IMR-90 (cell line): ENCODE measurements around the gene NPAS1. TPM values are rescaled to one million over a fixed set of nuclear protein-coding genes. Genes with fewer than 3 reads are reported as not detected.

ENCODE experiments used
- ATAC-seq: fragments of 200-7000 bp; cut with Tn5 transposase; 2 replicates; pipeline ENCODE4 v1.9.1; 2020; ENCODE audit warnings: low read depth, mild to moderate bottlenecking, moderate library complexity
- BruUV-seq: library from RNA; stranded (reverse); fragments of 400-500 nt; replicated peaks from 2 replicates; lab custom pipeline; 2021; lab: Mats Ljungman, UMichigan
- CTCF ChIA-PET: fragments of 300-600 bp; formaldehyde crosslinking; extraction: SDS; loops from one replicate; lab custom pipeline; 2021; ENCODE audit warnings: antibody characterized with exemption; lab: Yijun Ruan, JAX
- POLR2A ChIA-PET: fragments of 300-600 bp; sonication (Branson Sonifier 250); formaldehyde crosslinking; loops from one replicate; lab custom pipeline; 2022; ENCODE audit warnings: antibody characterized with exemption; ENCODE audit not compliant: unreplicated experiment; lab: Charles Lee
- DNase-seq: peaks from one replicate; pipeline ENCODE4 v3.0.0; 2013
- H2AFZ ChIP-seq: replicated peaks from 2 replicates; pipeline ENCODE3; 2013; ENCODE audit warnings: low read length, mild to moderate bottlenecking; ENCODE audit not compliant: poor library complexity
- H2AK5ac ChIP-seq: 2 replicates; pipeline ENCODE4 v1.6.1; 2013; ENCODE audit warnings: low read depth, low read length, inconsistent platforms
- H2AK9ac ChIP-seq: replicated peaks from 2 replicates; pipeline ENCODE3; 2013; ENCODE audit warnings: mild to moderate bottlenecking, low read depth, low read length, moderate library complexity; ENCODE audit not compliant: poor library complexity
- H2BK120ac ChIP-seq: 2 replicates; pipeline ENCODE4 v1.6.1; 2013; ENCODE audit warnings: low read depth, low read length, inconsistent platforms
- H2BK15ac ChIP-seq: 3 replicates; pipeline ENCODE4 v1.6.1; 2013; ENCODE audit warnings: low read depth, low read length, inconsistent platforms
- H2BK20ac ChIP-seq: 2 replicates; pipeline ENCODE4 v1.6.1; 2013; ENCODE audit warnings: low read depth, mild to moderate bottlenecking, inconsistent platforms, low read length, moderate library complexity
- H2BK5ac ChIP-seq: 2 replicates; pipeline ENCODE4 v1.6.1; 2013; ENCODE audit warnings: mild to moderate bottlenecking, low read depth, low read length, inconsistent platforms; ENCODE audit not compliant: poor library complexity, severe bottlenecking
- H3K14ac ChIP-seq: replicated peaks from 2 replicates; pipeline ENCODE4 v1.6.1; 2013; ENCODE audit warnings: low read depth, low read length, inconsistent platforms
- H3K18ac ChIP-seq: 2 replicates; pipeline ENCODE4 v1.6.1; 2013; ENCODE audit warnings: low read depth, low read length, control low read depth
- H3K23ac ChIP-seq: 2 replicates; pipeline ENCODE4 v1.6.1; 2013; ENCODE audit warnings: low read depth, low read length, inconsistent platforms
- H3K27ac ChIP-seq: 2 replicates; pipeline ENCODE4 v1.5.1; 2013; ENCODE audit warnings: mild to moderate bottlenecking, control low read depth, low read length; ENCODE audit not compliant: insufficient read depth
- H3K27me3 ChIP-seq: 2 replicates; pipeline ENCODE4 v1.6.1; 2013; ENCODE audit warnings: low read length; ENCODE audit not compliant: control insufficient read depth, insufficient read depth
- H3K36me3 ChIP-seq: 2 replicates; pipeline ENCODE4 v1.6.1; 2013; ENCODE audit warnings: low read length, mixed read lengths; ENCODE audit not compliant: control insufficient read depth, insufficient read depth
- H3K4ac ChIP-seq: 2 replicates; pipeline ENCODE4 v1.6.1; 2013; ENCODE audit warnings: low read depth, low read length, inconsistent platforms
- H3K4me1 ChIP-seq: 2 replicates; pipeline ENCODE4 v1.6.1; 2013; ENCODE audit warnings: low read length, mixed read lengths; ENCODE audit not compliant: control insufficient read depth, insufficient read depth
- H3K4me2 ChIP-seq: 2 replicates; pipeline ENCODE4 v1.6.1; 2013; ENCODE audit warnings: low read depth, mild to moderate bottlenecking, control low read depth, low read length, moderate library complexity
- H3K4me3 ChIP-seq: 2 replicates; pipeline ENCODE4 v1.5.1; 2013; ENCODE audit warnings: low read depth, mild to moderate bottlenecking, control low read depth, low read length, moderate library complexity; ENCODE audit not compliant: insufficient read depth
- H3K56ac ChIP-seq: 2 replicates; pipeline ENCODE4 v1.6.1; 2013; ENCODE audit warnings: low read length, inconsistent platforms; ENCODE audit not compliant: insufficient read depth; ENCODE audit errors: extremely low read depth
- H3K79me1 ChIP-seq, 2 experiments: 2 replicates each; pipeline ENCODE4 v1.6.1; 2013; ENCODE audit warnings: low read length in 2 of 2, inconsistent platforms in 1 of 2, low read depth in 1 of 2
- H3K9ac ChIP-seq: 2 replicates; pipeline ENCODE4 v1.6.1; 2013; ENCODE audit warnings: low read depth, low read length, control low read depth
- H3K9me1 ChIP-seq: 2 replicates; pipeline ENCODE4 v1.6.1; 2013; ENCODE audit warnings: low read length, inconsistent platforms; ENCODE audit not compliant: insufficient read depth
- H3K9me3 ChIP-seq: 2 replicates; pipeline ENCODE4 v1.6.1; 2013; ENCODE audit warnings: low read length; ENCODE audit not compliant: control insufficient read depth, insufficient read depth
- H4K20me1 ChIP-seq: 2 replicates; pipeline ENCODE4 v1.6.1; 2013; ENCODE audit warnings: low read length, inconsistent platforms; ENCODE audit not compliant: insufficient read depth
- H4K5ac ChIP-seq: 2 replicates; pipeline ENCODE4 v1.6.1; 2013; ENCODE audit warnings: mild to moderate bottlenecking, low read depth, low read length, control low read depth
- H4K8ac ChIP-seq, 2 experiments: 2 replicates each; pipeline ENCODE4 v1.6.1; 2013; ENCODE audit warnings: low read depth in 2 of 2, low read length in 2 of 2, control low read depth in 1 of 2, inconsistent platforms in 1 of 2
- H4K91ac ChIP-seq: 2 replicates; pipeline ENCODE4 v1.6.1; 2013; ENCODE audit warnings: low read depth, low read length, inconsistent platforms; ENCODE audit not compliant: insufficient read depth
- CEBPB ChIP-seq: IDR thresholded peaks from 2 replicates; pipeline ENCODE4 v1.6.1; 2012; ENCODE audit warnings: low read depth, low read length, improper control_type of control experiment
- CHD1 ChIP-seq: IDR thresholded peaks from 2 replicates; pipeline ENCODE4 v1.6.1; 2012; ENCODE audit warnings: low read depth, low read length, improper control_type of control experiment
- MAFK ChIP-seq: IDR thresholded peaks from 2 replicates; pipeline ENCODE4 v1.6.1; 2012; ENCODE audit warnings: low read depth, low read length, improper control_type of control experiment
- MAZ ChIP-seq: IDR thresholded peaks from 2 replicates; pipeline ENCODE4 v1.6.1; 2012; ENCODE audit warnings: low read depth, mild to moderate bottlenecking, low read length, improper control_type of control experiment, moderate library complexity, borderline replicate concordance
- MXI1 ChIP-seq: IDR thresholded peaks from 2 replicates; pipeline ENCODE4 v1.6.1; 2012; ENCODE audit warnings: low read depth, mild to moderate bottlenecking, low read length, moderate library complexity, borderline replicate concordance
- NFE2L2 ChIP-seq: fragments of 150-350 bp; IDR thresholded peaks from 2 replicates; pipeline ENCODE4 v1.6.1; 2016; ENCODE audit warnings: low read depth, mild to moderate bottlenecking, low read length
- POLR2A ChIP-seq: IDR thresholded peaks from 2 replicates; pipeline ENCODE4 v1.6.1; 2012; ENCODE audit warnings: mild to moderate bottlenecking, low read depth, low read length
- RAD21 ChIP-seq: IDR thresholded peaks from 2 replicates; pipeline ENCODE4 v1.6.1; 2012; ENCODE audit warnings: low read length, improper control_type of control experiment
- RCOR1 ChIP-seq: IDR thresholded peaks from 2 replicates; pipeline ENCODE4 v1.6.1; 2012; ENCODE audit warnings: mild to moderate bottlenecking, low read length, improper control_type of control experiment; ENCODE audit not compliant: insufficient replicate concordance
- RFX5 ChIP-seq: IDR thresholded peaks from 2 replicates; pipeline ENCODE4 v1.8.0; 2012; ENCODE audit warnings: low read depth, mild to moderate bottlenecking, low read length, moderate library complexity
- SMC3 ChIP-seq: fragments of 150-350 bp; IDR thresholded peaks from 2 replicates; pipeline ENCODE4 v1.6.1; 2016; ENCODE audit warnings: low read depth, mild to moderate bottlenecking, antibody characterized with exemption, low read length, moderate library complexity
- WGBS, 2 experiments: methylation state at CpG; one replicate each; pipeline versions ENCODE4 v1.1.5 to v1.1.7; 2013; ENCODE audit warnings: missing lambda C conversion rate in 2 of 2; ENCODE audit not compliant: insufficient read length in 1 of 2; ENCODE audit errors: extremely low coverage in 2 of 2; 5-methylcytosine and 5-hydroxymethylcytosine counted together
- dilution Hi-C: fragments of 300-500 bp; cut with HindIII; formaldehyde crosslinking; loops from one replicate; pipeline ENCODE4 v1.14.3; 2018; ENCODE audit warnings: low sequenced_read_pairs; ENCODE audit not compliant: unreplicated experiment
- in situ Hi-C: fragments of 300-500 bp; cut with MboI; formaldehyde crosslinking; loops from 3 replicates; pipeline ENCODE4 v1.14.3; 2019; ENCODE audit warnings: low sequenced_read_pairs, inconsistent platforms, mixed read lengths
- intact Hi-C: fragments of 100-400 bp; cut with micrococcal nuclease; formaldehyde crosslinking; loops from 2 replicates; pipeline ENCODE4 v1.10.0; 2022
- polyA plus RNA-seq, 3 experiments: library from polyadenylated mRNA; depleted of rRNA; stranded (reverse); fragments of >200 nt; gene quantifications; 2 replicates each; pipeline ENCODE4 v1.2.3, GENCODE V29; 2012; ENCODE audit warnings: low replicate concordance in 1 of 3
- total RNA-seq: library from RNA; depleted of rRNA; stranded (reverse); fragments of >200 nt; gene quantifications from 2 replicates; pipeline ENCODE4 v1.2.3, GENCODE V29; 2012
- TF ChIP-seq, protein P1 (sequence below): fragments of 150-350 bp; IDR thresholded peaks from 2 replicates; pipeline ENCODE4 v1.6.1; 2017; ENCODE audit warnings: mild to moderate bottlenecking, antibody characterized with exemption, low read length, low read depth
- TF ChIP-seq, protein P2 (sequence below): fragments of 150-350 bp; IDR thresholded peaks from 2 replicates; pipeline ENCODE4 v1.6.1; 2016; ENCODE audit warnings: low read depth, mild to moderate bottlenecking, low read length, moderate library complexity, borderline replicate concordance

The NPAS1 gene
- total and polyA plus RNA-seq, 2 of the 4 experiments (the other 2 are of a cell fraction), result 0.36 to 5.7 TPM

DNA sequence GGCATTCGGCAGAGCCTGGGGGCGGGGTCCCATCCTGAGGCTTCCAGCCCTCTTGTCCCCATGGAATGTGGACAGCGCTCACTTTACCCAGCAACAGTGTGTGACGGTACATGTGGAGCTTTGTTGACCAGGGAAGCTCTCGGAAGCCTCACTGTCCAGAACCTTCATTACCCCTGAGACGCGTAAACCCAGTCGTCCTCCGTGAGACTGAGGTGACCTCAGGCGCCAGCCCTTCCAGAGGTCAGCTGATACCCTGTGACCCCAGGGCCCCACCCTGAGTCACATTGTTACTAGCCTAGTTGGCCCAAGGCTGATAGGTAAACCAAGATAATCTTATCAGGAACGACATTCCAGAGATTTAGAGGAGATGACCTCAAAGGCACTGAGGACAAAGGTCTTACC lies 39.0 kb downstream of the NPAS1 start:
- WGBS, 2 experiments, result 58% methylated on average over 4 of the region's 11 CpGs; no CpG with 5 or more reads in 1 of the 2 experiments
- no peak overlapping the region for H4K91ac ChIP-seq
- no peak overlapping the region for H3K14ac ChIP-seq
- no peak overlapping the region for H3K4ac ChIP-seq
- no peak overlapping the region for H2BK15ac ChIP-seq
- dilution Hi-C loops, result no loop called here
- intact Hi-C loops, result no loop called here
- POLR2A ChIA-PET, result no interaction called here
- no peak overlapping the region for H2BK5ac ChIP-seq
- H3K18ac ChIP-seq, result no peak overlapping the region
- no peak overlapping the region for H2BK20ac ChIP-seq
- no peak overlapping the region for H3K27ac ChIP-seq
- no peak overlapping the region for H3K23ac ChIP-seq
- TF ChIP-seq RAD21 (no peak), POLR2A (no peak), CEBPB (no peak), MXI1 (no peak), NFE2L2 (no peak), RCOR1 (no peak), MAFK (no peak), MAZ (no peak), RFX5 (no peak), CHD1 (no peak), SMC3 (no peak)
- TF ChIP-seq, protein P1, sequence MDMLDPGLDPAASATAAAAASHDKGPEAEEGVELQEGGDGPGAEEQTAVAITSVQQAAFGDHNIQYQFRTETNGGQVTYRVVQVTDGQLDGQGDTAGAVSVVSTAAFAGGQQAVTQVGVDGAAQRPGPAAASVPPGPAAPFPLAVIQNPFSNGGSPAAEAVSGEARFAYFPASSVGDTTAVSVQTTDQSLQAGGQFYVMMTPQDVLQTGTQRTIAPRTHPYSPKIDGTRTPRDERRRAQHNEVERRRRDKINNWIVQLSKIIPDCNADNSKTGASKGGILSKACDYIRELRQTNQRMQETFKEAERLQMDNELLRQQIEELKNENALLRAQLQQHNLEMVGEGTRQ, result no peak
- TF ChIP-seq, protein P2, sequence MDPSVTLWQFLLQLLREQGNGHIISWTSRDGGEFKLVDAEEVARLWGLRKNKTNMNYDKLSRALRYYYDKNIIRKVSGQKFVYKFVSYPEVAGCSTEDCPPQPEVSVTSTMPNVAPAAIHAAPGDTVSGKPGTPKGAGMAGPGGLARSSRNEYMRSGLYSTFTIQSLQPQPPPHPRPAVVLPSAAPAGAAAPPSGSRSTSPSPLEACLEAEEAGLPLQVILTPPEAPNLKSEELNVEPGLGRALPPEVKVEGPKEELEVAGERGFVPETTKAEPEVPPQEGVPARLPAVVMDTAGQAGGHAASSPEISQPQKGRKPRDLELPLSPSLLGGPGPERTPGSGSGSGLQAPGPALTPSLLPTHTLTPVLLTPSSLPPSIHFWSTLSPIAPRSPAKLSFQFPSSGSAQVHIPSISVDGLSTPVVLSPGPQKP, result no peak
- no peak overlapping the region for H2BK120ac ChIP-seq
- H2AK9ac ChIP-seq, result peak overlapping the region; percentile 24
- H3K56ac ChIP-seq, result no peak overlapping the region
- H3K4me1 ChIP-seq, result peaks cover 8% of the 10 kb centered on the region; the same call in 1 of the 2 replicates
- no TSS peak for BruUV-seq
- no peak overlapping the region for H3K4me2 ChIP-seq
- H3K9me3 ChIP-seq, result no peaks in the 10 kb centered on the region
- H3K79me1 ChIP-seq, result no peaks in the 10 kb centered on the region
- no peak overlapping the region for H3K4me3 ChIP-seq
- CTCF ChIA-PET, result interaction anchor here (1.2 kb wide), 1 partner anchor 46 kb away, joined by 4 read pairs; no protein-coding TSS in a partner anchor
- no peak overlapping the region for H3K9ac ChIP-seq
- H3K36me3 ChIP-seq, result 0 out of 2 replicates have a peak, but pooled peaks cover 2% of the 10 kb centered on the region
- no peaks in the 10 kb centered on the region for H3K27me3 ChIP-seq
- in situ Hi-C loops, result no loop called here
- no peak overlapping the region for H4K5ac ChIP-seq
- no peaks in the 10 kb centered on the region for H4K20me1 ChIP-seq
- no peak overlapping the region for H2AK5ac ChIP-seq
- DNase-seq, result no peak
- no peak for ATAC-seq
- H2AFZ ChIP-seq, result peak overlapping the region; percentile 56
- 0 out of 2 replicates have a peak, but pooled peaks cover 3% of the 10 kb centered on the region for H3K9me1 ChIP-seq
- no peak overlapping the region for H4K8ac ChIP-seq
